ENCODE measurements around the gene CFAP61.

DNA sequence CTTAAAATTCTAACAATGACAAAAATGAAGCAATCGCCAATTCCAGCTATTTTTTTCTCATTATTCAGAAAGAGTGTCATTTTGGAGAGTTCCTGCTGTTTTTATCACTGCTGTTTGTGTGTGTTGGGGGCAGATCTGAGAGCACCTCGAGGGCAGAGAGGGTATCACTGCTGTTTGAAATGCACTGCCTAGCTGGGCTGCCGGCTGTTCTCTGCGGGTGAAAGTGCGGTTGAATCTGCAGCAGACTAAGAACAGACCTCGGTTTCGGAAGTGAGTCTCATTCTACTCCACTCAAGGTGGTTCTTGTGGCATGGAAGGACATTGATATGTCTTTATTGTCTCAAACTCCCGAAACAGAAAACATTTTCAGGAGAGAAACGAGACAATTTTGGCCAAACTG is 333.9 kb downstream of the CFAP61 start:
- TF ChIP-seq, protein P1, sequence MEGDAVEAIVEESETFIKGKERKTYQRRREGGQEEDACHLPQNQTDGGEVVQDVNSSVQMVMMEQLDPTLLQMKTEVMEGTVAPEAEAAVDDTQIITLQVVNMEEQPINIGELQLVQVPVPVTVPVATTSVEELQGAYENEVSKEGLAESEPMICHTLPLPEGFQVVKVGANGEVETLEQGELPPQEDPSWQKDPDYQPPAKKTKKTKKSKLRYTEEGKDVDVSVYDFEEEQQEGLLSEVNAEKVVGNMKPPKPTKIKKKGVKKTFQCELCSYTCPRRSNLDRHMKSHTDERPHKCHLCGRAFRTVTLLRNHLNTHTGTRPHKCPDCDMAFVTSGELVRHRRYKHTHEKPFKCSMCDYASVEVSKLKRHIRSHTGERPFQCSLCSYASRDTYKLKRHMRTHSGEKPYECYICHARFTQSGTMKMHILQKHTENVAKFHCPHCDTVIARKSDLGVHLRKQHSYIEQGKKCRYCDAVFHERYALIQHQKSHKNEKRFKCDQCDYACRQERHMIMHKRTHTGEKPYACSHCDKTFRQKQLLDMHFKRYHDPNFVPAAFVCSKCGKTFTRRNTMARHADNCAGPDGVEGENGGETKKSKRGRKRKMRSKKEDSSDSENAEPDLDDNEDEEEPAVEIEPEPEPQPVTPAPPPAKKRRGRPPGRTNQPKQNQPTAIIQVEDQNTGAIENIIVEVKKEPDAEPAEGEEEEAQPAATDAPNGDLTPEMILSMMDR (conservative IDR thresholded peaks at IDR 0.05), result no peak
- no peak for TF ChIP-seq ZFX (IDR thresholded peaks at IDR 0.05)

All from C4-2B (cell line).